Inflammatory macrophage treated with lipopolysaccharide for 1 hour (primary cell): ENCODE data around the gene COX8A.
"Not testable (repeated sequence)": the region's sequence is repeated elsewhere in the genome, so short reads cannot be mapped to it uniquely, and the experiment has no call there.

Source experiments
- DNase-seq, 2 donors: peaks; one replicate each; pipeline ENCODE4 v3.0.0-alpha.2; 2020 to 2022

Gene COX8A, protein sequence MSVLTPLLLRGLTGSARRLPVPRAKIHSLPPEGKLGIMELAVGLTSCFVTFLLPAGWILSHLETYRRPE

DNA sequence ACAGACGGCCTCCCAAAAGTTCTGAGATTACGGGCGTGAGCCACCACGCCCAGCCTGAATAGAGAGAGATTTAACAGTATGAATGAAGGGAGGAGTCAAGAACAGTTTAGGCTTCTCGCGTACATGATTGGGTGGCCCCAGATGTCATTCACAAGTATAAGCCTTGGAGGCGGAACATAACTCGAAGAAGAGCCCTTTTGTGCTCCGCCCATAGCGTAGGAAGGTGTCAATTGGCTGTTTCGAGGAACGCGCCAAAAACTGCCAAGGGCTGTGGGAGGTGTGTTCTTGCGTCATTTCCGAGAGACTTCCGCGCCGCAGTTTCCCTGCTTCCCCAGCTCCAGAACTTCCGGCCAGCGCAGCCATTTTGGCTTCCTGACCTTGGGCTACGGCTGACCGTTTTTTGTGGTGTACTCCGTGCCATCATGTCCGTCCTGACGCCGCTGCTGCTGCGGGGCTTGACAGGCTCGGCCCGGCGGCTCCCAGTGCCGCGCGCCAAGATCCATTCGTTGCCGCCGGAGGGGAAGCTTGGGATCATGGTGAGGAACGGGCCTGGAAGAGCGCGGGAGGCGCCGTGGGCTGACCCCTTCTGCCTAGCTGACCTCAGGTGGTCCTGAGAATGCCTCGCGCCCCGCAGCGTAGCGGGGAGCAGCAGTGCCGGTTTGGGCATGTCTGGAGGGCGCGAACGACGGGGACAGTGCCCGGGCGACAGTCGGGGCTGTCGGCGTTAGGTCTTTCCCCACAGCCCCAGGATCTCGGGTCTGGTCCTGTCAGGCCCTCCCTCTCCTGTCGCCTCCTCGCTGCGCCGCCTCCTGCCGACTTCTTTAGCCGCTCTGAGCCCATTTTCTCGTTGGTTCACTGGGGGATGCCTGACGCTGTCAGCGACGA, at the start of gene COX8A:
Gene COX8A, plus strand, starts transcription at position 362 of the 885 bp plus-strand sequence. Its CDS starts 61 bp downstream, at position 423.
- DNase-seq = peak; percentile 100

DNA sequence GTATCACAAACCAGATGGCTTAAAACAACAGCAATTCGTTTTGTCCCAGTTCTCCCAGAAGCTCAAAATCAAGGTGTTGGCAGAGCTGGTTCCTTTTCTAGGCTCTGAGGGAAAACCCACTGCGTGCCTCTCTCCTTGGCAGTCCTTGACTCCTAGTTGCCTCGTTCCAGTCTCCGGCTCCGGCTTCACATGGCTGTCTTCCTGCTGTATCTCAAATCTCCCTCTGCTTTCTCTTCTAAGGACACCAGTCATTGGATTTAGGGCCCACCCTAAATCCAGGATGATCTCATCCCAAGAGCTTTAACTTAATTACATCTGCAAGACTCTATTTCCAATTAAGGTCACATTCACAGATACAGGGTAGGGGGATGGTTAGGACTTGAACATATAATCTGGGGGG, 44.8 kb upstream of the COX8A start:
- no peak for DNase-seq

DNA sequence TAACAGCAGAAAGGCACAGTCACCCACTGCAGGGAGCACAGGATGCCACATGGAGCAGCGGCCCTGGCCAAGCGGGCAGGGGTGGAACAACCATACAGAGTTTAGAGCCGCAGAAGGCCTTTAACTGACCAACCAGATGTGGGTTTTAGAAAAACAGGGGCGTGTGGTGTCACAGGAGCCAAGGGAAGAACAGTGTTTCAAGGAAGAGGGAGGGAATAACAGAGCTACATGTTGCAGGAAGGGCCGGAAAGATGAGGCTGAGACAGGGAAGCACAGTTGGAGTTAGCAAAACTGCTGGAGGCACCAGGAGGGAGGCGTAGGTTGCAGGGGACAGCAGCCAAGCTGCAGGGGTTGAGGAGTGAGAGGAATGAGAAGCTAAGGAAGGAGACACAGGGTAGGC, 43.4 kb upstream of the COX8A start:
- DNase-seq = no peak

GRCh38 chr11:63931876-63932275, 42.5 kb upstream of the COX8A start:
- no peak for DNase-seq

DNA sequence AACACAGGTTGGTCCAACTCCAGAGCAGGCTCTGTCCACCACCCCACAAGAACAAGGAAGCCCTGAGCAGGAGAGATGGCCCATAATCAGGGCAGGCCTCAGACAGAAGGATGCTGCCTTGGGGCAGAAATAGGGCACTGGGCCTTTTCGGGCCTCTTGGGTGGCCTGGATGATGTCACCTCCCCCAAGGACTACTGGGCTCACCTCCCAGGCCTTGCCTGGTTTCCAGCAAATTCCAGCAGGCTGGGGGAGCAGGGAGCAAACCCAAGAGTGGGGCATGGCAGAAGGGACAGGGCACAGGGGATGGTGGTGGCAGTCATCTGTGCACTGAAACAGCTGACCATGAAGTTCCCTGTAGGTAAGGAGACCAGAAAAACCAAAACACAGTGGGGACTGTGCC, 41.0 kb upstream of the COX8A start:
- no peak for DNase-seq

DNA sequence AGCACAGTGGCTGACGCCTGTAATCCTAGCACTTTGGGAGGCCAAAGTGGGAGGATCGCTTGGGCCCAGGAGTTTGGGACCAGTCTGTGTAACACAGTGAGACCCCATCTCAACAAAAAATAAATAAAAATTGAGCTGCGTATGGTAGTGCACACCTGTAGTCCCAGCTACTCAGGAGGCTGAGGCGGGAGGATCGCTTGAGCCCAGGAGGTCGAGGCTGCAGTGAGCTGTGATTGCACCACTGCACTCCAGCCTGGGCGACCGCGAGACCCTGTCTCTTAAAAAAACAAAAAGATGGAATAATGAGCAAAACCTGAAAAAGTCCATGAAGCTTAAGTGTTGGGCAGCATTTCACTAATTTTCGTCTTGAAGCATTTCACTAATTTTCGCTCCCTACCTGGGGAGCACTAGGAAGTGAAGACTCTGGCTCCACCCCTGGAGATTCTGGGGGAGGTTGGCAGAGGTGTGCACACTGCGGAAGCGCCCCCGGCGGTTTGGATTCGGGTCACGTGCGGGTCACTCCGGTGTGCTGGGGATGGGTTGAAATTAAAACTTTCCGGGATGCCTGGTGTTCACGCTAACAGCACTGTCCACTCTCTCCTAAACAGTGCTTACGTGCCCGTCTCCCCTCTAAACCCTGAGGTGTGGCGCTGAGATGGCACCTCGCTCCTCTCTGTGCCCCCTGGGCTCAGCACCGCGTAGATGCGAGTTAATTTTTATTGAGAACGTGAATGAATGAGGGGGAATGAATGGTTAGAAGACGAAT, 36.5 kb upstream of the COX8A start:
- no peak for DNase-seq

- peak; percentile 78 to 84 for DNase-seq
Observed at GRCh38 chr11:63938479-63939396, 35.7 kb upstream of the COX8A start, which contains the start of gene NAA40. Gene NAA40, plus strand, starts transcription at chr11:63939002. Its CDS starts 95 bp downstream, at chr11:63939097.

DNA sequence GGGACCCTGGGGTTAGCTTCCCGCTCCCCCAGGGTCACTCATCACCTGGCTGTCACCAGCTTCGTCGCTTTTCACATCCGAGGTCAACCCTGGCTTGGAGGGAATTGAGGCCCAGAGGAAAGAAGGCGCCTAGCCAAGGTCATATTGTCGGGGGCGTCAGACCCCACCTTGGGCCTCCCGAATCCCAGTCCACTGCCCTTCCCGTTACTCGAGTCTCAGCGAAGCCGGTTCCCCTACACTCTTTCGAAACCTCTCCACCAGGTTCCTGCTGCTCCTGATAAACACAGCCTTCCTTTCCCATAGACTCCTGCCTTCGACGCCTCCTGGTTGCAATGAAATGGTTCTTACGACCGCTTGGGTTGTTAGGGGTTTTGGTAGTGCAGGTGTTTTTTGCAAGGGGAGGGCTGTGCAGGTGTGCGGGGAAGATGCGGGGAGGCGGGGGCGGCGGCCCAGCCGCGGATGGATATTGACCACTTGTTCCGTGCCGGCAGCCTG, 35.0 kb upstream of the COX8A start:
- DNase-seq = peak in 1 of 2 donors; percentile 15

- DNase-seq = peak; percentile 32 to 47
Observed at GRCh38 chr11:63940786-63941185, 33.6 kb upstream of the COX8A start.

- no peak for DNase-seq
Observed at GRCh38 chr11:63941901-63942300, 32.5 kb upstream of the COX8A start.

- no peak for DNase-seq
Observed at GRCh38 chr11:63942803-63943202, 31.6 kb upstream of the COX8A start.

DNA sequence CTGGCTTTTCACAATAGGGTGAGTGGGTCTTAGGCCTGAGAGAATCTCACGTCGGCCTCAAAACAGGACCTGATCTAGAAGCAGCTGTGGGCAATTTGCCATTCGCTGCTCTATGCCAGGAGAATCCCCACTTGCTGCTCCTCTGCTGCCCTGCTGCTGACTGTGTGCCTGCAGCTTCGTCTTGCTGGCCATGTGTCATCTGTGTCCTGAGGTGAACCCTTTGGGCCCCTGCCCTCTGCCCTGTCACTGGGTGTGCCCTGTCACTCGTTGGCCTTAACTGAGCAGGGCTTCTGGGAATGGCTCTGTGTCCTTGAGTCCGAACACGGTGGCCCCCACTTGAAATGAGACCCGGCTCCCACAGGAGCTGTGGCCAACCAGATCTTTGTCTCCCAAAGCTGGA, 29.4 kb upstream of the COX8A start:
- no peak for DNase-seq

DNA sequence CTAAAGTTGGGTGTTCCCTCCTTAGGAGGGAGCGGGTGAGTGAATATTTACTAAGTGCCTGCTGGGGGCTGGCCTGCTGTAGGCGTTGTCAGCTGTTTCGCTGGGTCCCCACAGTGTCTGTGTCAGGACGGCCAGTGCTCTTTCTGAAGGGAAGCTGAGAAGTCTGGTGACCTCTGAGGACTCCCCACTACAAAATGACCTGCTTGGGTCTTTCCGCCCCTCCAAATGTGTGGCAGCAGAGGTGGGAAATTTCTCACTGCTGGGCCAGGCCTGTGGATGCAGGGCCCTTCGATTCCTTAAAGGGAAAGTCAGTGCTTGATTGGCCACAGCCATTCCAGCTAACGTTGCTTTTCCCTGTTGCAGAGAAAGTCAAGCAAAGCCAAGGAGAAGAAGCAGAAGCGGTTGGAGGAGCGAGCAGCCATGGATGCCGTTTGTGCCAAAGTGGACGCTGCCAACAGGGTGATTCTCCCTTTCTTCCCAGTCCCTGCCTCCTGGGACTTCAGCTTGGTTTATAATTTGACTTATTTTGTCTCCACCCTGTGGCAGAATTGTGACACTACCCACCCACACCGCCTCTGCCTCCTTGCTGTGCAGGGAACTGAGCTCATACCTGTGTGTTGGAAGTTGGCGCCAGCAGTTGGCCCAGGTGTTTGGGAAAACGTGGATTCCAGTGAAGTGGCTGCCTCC, 28.8 kb upstream of the COX8A start:
- peak; percentile 36 to 67 for DNase-seq

- DNase-seq = no peak
Observed at GRCh38 chr11:63951779-63952536, 22.5 kb upstream of the COX8A start.

DNA sequence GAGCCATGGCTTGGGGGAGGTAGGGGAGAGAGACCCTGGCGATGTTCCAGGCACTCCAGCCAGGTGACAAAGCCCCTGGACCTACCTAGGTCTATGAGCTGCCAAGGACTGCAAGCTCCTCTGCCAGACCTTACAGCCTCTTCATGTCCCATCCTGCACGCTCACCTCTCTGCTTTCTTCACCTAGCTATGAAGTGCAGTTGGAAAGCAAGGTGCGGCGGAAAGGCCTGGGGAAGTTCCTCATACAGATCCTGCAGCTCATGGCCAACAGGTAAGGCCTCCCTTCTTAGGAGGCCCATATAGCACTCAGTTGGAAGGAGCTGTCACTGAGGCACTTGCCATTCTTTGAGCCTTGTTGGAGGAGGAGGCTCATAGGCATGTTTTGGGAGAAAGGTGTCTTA, 21.9 kb upstream of the COX8A start:
- no peak for DNase-seq

DNA sequence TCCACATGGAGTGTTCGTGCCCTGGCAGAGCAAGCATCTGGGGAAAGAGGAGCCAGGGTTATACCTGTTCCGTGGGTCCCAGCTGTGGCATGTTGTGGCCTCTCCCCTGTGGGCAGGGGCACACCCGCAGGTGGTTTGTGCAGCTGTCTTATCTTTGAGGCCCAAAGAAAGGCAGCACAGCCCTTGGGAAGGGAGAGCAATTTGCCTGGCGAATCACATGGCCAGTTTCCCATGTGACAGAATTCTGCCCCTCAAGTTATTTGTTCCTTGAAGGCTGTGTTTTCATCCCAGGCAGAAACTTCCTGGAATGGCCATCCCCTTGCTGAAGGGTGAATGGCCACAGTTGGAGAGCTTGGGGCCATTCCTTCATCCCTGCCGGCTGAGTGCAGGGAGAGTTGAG, 16.4 kb upstream of the COX8A start:
- no peak for DNase-seq

DNA sequence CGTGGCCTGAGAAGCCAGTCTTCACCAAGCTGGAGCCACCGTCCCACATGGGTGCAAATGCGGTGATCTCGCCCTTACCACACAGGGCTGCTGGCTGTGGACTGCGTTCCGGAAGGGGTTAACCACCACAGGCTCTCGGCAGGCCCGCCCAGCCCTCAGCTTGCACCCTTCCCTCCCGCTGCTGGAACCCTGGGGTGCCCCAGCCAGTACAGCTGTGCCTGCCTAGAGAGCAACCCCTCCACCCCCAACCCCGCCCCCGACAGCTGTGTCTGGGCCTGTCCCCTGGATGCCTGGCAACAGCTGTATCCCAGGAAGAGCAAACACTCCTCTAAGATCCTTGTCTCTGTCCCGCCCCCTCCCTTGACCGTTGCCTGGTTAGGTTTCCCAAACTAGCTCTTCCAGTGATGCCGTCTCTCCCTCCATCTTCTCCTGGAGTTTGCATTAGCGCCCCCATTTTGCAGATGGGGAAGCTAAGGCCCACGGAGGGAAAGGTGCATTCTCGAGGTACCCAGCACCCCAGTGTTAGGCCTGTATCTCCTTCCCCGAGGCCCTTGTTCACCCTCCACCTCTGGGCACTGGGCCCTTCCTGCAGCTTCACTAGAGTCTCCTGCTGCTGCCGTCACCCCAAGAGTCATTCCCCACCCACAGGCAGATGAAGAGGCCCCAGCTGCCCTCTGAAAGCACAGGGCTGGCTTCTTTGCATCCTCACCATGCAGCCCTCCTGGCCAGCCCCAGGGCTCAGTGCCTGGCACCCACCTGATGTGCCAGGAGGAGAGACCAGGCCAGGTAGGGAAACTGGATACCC, 12.6 kb upstream of the COX8A start:
- DNase-seq = no peak

DNA sequence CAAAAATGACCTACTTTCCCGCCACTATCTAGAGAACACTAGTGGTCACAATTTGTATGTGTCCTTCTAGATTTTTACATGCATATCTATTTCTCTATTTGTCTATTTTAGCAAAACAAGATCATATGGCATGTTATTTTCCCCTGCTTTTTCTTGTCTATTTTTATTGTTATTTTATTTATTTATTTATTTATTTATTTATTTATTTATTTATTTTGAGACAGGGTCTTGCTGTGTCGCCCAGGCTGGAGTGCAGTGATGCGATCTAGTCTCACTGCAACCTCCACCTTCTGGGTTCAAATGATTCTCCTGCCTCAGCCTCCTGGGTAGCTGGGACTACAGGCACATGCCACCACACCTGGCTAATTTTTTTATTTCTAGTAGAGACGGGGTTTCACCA, 10.5 kb upstream of the COX8A start:
- DNase-seq = not testable (repeated sequence)

- no peak for DNase-seq
Observed at GRCh38 chr11:63966444-63966843, 8.0 kb upstream of the COX8A start.

- DNase-seq = no peak
Observed at GRCh38 chr11:63969461-63969860, 5.0 kb upstream of the COX8A start.
